K562 (cell line): ENCODE measurements around the gene AGPAT2. TPM values are rescaled to one million over a fixed set of nuclear protein-coding genes. Genes with fewer than 3 reads are reported as not detected.

Source experiments
- ARHGAP35 ChIP-seq: fragments of 450-650 bp; IDR thresholded peaks from 2 replicates; pipeline ENCODE4 v1.6.1; 2018; ENCODE audit not compliant: partially characterized antibody
- C11orf30 ChIP-seq: fragments of 450-650 bp; IDR thresholded peaks from 2 replicates; pipeline ENCODE4 v1.6.1; 2016; ENCODE audit warnings: low read depth, mild to moderate bottlenecking
- ELF1 ChIP-seq: fragments of 200-800 bp; sonication (Bioruptor generic); IDR thresholded peaks from 2 replicates; pipeline ENCODE4 v1.6.1; 2016; ENCODE audit warnings: missing genetic modification characterization, missing compliant biosample characterization
- EP400 ChIP-seq: fragments of 450-650 bp; IDR thresholded peaks from 2 replicates; pipeline ENCODE4 v1.6.1; 2017; ENCODE audit warnings: antibody characterized with exemption, mild to moderate bottlenecking, moderate library complexity
- FOS ChIP-seq: IDR thresholded peaks from 3 replicates; pipeline ENCODE4 v1.6.1; 2011; ENCODE audit not compliant: insufficient read length; ENCODE audit errors: extremely low read depth
- HMGXB4 ChIP-seq: sonication (generic); formaldehyde crosslinking; IDR thresholded peaks from 2 replicates; pipeline ENCODE4 v1.8.1; 2023; ENCODE audit warnings: mild to moderate bottlenecking, missing genetic modification reagents
- MTA1 ChIP-seq: fragments of 450-650 bp; IDR thresholded peaks from 2 replicates; pipeline ENCODE4 v1.6.1; 2017; ENCODE audit warnings: borderline replicate concordance
- NFE2 ChIP-seq: IDR thresholded peaks from 2 replicates; pipeline ENCODE4 v1.6.1; 2014; ENCODE audit warnings: antibody characterized with exemption, low read depth
- NR1H2 ChIP-seq: sonication (generic); formaldehyde crosslinking; IDR thresholded peaks from 2 replicates; pipeline ENCODE4 v1.4.0; 2020; ENCODE audit warnings: mild to moderate bottlenecking, missing genetic modification reagents
- NR2C1 ChIP-seq, 2 experiments: fragments of 450-650 bp; IDR thresholded peaks; 2 replicates each; pipeline ENCODE4 v1.6.1; 2017; ENCODE audit warnings: mild to moderate bottlenecking in 2 of 2, antibody characterized with exemption in 1 of 2, inconsistent platforms in 1 of 2, missing compliant biosample characterization in 1 of 2, missing genetic modification characterization in 1 of 2
- PTTG1 ChIP-seq: fragments of 450-650 bp; IDR thresholded peaks from 2 replicates; pipeline ENCODE4 v1.6.1; 2016; ENCODE audit warnings: low read depth, mild to moderate bottlenecking, missing genetic modification characterization, missing compliant biosample characterization
- RHOXF2B ChIP-seq: fragments of 250-450 bp; sonication (Bioruptor Pico); conservative IDR thresholded peaks from 2 replicates; pipeline ENCODE4 v1.5.1; 2021
- SMAD4 ChIP-seq: fragments of 250-450 bp; sonication (Bioruptor Pico); conservative IDR thresholded peaks from 2 replicates; pipeline ENCODE4 v1.8.0; 2021; ENCODE audit warnings: inconsistent platforms, mild to moderate bottlenecking, moderate library complexity
- SNAPC5 ChIP-seq: fragments of 250-450 bp; sonication (Bioruptor Pico); IDR thresholded peaks from 2 replicates; pipeline ENCODE4 v1.8.0; 2021; ENCODE audit warnings: moderate library complexity, mild to moderate bottlenecking, inconsistent platforms
- SRF ChIP-seq, 2 experiments: fragments of 250-450, 450-650 bp in 1 of 2; sonication (Bioruptor Pico) in 1 of 2; sonication (generic) in 1 of 2; formaldehyde crosslinking; IDR thresholded peaks; 2 replicates each; pipeline versions ENCODE4 v1.5.0 to v1.5.1; 2020 to 2022; ENCODE audit warnings: mild to moderate bottlenecking in 1 of 2, missing genetic modification reagents in 1 of 2
- XRCC5 ChIP-seq: fragments of 200-400 bp; formaldehyde crosslinking; IDR thresholded peaks from 2 replicates; pipeline ENCODE4 v1.6.1; 2017; ENCODE audit warnings: low read depth, mild to moderate bottlenecking, low read length
- ZBTB1 ChIP-seq: sonication (generic); formaldehyde crosslinking; IDR thresholded peaks from 2 replicates; pipeline ENCODE4 v1.8.1; 2023; ENCODE audit warnings: missing genetic modification reagents, low read depth, mild to moderate bottlenecking, borderline replicate concordance
- ZBTB17 ChIP-seq: fragments of 450-650 bp; formaldehyde crosslinking; IDR thresholded peaks from 2 replicates; pipeline ENCODE4 v1.4.0; 2020; ENCODE audit warnings: mild to moderate bottlenecking
- ZFP30 ChIP-seq: fragments of 250-450 bp; sonication (Bioruptor Pico); IDR thresholded peaks from 2 replicates; pipeline ENCODE4 v1.8.0; 2022; ENCODE audit warnings: moderate library complexity, mild to moderate bottlenecking, inconsistent platforms, borderline replicate concordance
- ZNF23 ChIP-seq: fragments of 250-450 bp; sonication (Bioruptor Pico); IDR thresholded peaks from 2 replicates; pipeline ENCODE4 v1.4.0; 2020; ENCODE audit warnings: mild to moderate bottlenecking
- ZNF384 ChIP-seq: IDR thresholded peaks from 2 replicates; pipeline ENCODE4 v1.6.1; 2012; ENCODE audit warnings: low read depth, low read length, improper control_type of control experiment
- ZNF444 ChIP-seq: fragments of 250-450 bp; sonication (Bioruptor Pico); IDR thresholded peaks from 2 replicates; pipeline ENCODE4 v1.4.0; 2020; ENCODE audit warnings: mild to moderate bottlenecking, moderate library complexity
- polyA plus RNA-seq, 8 experiments: library from polyadenylated mRNA; depleted of rRNA in 4 of 8; stranded (reverse) in 5 of 8; unstranded in 3 of 8; fragments of >200 nt; fragmentation: Nextera tagmentation in 2 of 8; fragmentation: Illumina TruSeq in 1 of 8; extraction: Ambion mirVana in 2 of 8; extraction: Trizol in 1 of 8; gene quantifications; 2 replicates each; pipeline versions ENCODE4 v1.2.1 to v1.2.3, GENCODE V29; 2011 to 2014; ENCODE audit warnings: inconsistent platforms in 1 of 8, missing spikeins in 1 of 8
- total RNA-seq, 7 experiments: library from RNA; depleted of rRNA in 6 of 7; stranded (reverse); fragments of >200 nt in 6 of 7; fragmentation: Illumina TruSeq in 2 of 7; extraction: Trizol in 2 of 7; gene quantifications; 2 replicates each; pipeline versions ENCODE4 v1.2.1 to v1.2.3, GENCODE V29; 2011 to 2021; ENCODE audit warnings: low replicate concordance in 1 of 7
- TF ChIP-seq, protein P1 (sequence below): fragments of 200-800 bp; sonication (Bioruptor generic); IDR thresholded peaks from 2 replicates; pipeline ENCODE4 v1.6.1; 2016; ENCODE audit warnings: missing genetic modification characterization, missing compliant biosample characterization

AGPAT2 gene
- total and polyA plus RNA-seq, 9 of the 15 experiments (the other 6 are each of a cell fraction or from before 2014, with no cell fraction given): 0.13 to 54.5 (median 23.9) TPM

DNA sequence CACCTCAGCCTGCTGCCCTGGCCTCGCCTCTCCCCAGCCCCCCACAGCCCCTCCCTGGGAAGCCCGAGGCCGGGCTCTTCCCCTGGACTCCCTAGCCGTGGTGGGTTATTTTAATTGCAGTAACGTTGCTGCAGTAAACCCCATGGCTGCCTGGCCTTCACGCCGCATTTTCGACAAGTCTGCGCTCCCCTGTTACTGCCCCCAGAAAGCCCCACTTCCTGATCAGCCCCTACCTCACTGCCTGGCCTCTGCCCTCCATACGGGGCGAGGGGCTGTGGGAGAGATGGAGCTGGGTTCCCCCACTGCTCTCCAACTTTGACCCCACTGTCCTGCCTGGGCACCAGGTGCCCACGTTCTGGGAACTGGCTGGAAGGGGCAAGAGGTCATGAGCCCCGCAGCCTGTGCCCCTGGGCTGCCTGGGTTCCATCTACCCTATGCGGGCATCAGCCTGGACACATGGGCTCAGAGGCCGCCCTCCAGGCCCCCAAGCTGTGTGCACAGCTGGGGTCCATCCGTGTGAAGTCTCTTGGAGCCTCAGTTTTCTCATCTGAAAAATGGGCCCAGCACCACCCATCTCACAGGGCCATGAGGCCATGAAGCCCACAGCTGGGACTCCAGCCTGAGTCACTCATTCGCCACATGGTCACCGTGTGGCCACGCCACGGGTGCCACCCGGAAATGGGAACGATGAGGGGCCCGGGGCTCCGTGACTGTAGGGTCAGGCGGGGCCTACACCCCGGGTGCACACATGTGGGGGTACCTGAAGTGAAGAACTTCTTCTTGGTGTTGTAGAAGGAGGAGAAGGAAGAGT is 13.1 kb downstream of the AGPAT2 start (continued):
- TF ChIP-seq PTTG1 (tag) (no peak), NR2C1 (IDR thresholded peaks at IDR 0.05) (no peak), NR2C1 (tag; IDR thresholded peaks at IDR 0.05) (no peak), FOS (no peak), ZFP30 (CRISPR knock-in tag) (no peak), XRCC5 (no peak), ELF1 (no peak), ZNF384 (no peak), SNAPC5 (CRISPR knock-in tag) (no peak), SRF (CRISPR knock-in tag; IDR thresholded peaks at IDR 0.05) (no peak), NFE2 (no peak), ZNF23 (CRISPR knock-in tag) (no peak), MTA1 (no peak), EP400 (no peak; the same call in 1 of the 2 replicates), HMGXB4 (peak; percentile 41; the same call in 1 of the 2 replicates), ZNF444 (no peak), NR1H2 (CRISPR knock-in tag) (no peak), ARHGAP35 (no peak), RHOXF2B (CRISPR knock-in tag) (no peak), ZBTB1 (CRISPR knock-in tag) (no peak), SMAD4 (no peak), ZBTB17 (no peak), C11orf30 (no peak)
- TF ChIP-seq, protein P1, sequence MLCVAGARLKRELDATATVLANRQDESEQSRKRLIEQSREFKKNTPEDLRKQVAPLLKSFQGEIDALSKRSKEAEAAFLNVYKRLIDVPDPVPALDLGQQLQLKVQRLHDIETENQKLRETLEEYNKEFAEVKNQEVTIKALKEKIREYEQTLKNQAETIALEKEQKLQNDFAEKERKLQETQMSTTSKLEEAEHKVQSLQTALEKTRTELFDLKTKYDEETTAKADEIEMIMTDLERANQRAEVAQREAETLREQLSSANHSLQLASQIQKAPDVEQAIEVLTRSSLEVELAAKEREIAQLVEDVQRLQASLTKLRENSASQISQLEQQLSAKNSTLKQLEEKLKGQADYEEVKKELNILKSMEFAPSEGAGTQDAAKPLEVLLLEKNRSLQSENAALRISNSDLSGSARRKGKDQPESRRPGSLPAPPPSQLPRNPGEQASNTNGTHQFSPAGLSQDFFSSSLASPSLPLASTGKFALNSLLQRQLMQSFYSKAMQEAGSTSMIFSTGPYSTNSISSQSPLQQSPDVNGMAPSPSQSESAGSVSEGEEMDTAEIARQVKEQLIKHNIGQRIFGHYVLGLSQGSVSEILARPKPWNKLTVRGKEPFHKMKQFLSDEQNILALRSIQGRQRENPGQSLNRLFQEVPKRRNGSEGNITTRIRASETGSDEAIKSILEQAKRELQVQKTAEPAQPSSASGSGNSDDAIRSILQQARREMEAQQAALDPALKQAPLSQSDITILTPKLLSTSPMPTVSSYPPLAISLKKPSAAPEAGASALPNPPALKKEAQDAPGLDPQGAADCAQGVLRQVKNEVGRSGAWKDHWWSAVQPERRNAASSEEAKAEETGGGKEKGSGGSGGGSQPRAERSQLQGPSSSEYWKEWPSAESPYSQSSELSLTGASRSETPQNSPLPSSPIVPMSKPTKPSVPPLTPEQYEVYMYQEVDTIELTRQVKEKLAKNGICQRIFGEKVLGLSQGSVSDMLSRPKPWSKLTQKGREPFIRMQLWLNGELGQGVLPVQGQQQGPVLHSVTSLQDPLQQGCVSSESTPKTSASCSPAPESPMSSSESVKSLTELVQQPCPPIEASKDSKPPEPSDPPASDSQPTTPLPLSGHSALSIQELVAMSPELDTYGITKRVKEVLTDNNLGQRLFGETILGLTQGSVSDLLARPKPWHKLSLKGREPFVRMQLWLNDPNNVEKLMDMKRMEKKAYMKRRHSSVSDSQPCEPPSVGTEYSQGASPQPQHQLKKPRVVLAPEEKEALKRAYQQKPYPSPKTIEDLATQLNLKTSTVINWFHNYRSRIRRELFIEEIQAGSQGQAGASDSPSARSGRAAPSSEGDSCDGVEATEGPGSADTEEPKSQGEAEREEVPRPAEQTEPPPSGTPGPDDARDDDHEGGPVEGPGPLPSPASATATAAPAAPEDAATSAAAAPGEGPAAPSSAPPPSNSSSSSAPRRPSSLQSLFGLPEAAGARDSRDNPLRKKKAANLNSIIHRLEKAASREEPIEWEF (CRISPR knock-in tag): no peak
